HG03439 (cell line): Measurements from ENCODE around the gene ARHGEF18.

Source experiments
- ATAC-seq: cut with Tn5 transposase; IDR thresholded peaks from one replicate; pipeline ENCODE4 v1.9.1; 2021; ENCODE audit warnings: mild to moderate bottlenecking, moderate library complexity; ENCODE audit not compliant: unreplicated experiment

The ARHGEF18 gene

DNA sequence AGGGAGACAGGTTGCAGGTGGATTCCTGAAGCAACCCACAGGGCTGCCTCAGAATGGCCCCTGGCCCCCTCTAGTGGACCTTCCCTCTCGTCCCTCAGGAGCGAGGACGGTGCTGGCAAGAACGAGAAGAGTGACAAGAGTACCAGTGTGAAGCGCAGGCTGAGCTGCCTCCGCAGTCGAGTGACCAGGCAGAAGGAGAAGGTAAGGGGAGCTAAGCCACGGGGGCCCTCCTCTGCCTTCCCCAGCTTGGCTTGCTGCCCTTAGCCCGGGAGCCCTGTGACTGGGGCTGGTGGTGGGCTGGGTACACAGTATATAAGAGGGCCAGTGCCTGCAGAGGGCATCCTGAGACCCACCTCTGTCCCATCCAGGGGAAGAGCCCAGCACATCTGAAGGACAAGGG, 34.0 kb downstream of the ARHGEF18 start:
- ATAC-seq = no peak

DNA sequence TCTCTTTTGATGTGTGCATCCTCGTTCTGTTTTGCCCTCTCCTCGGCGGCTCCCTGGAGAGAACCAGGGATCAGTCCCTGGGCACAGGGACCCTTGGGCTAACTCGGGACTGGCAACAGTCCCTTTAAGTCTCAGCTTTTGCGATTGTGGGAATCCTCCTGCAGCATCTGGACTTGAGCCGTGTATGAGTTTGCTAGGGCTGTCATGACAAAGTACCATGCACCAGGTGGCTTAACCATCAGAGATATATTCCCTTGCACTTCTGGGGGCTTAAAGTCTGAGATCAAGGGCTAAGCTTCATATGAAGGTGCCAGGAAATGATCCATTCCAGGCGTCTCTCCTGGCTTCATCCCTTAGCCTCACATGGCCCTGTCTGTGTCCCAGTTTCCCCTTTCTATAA, 34.5 kb downstream of the ARHGEF18 start:
- ATAC-seq = no peak

DNA sequence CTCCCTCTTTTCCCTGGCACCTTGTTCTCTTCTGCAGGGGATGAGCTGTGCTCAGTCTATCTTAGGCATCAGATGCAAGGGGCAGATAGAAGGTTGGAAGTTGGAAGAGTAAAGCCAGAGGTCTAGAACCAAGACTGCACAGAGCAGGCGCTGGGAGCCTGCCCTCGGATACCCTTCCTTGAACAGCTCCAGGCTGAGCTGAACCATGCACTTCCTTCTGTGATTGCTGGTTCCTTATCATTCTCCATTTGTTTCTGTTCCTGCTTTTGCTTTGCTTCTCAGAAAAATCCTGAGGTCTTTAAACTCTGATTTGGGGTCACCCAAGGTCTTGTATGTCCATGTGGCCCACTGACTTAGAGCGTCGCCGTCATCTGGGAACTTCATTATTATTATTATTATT, 36.3 kb downstream of the ARHGEF18 start:
- ATAC-seq = no peak

DNA sequence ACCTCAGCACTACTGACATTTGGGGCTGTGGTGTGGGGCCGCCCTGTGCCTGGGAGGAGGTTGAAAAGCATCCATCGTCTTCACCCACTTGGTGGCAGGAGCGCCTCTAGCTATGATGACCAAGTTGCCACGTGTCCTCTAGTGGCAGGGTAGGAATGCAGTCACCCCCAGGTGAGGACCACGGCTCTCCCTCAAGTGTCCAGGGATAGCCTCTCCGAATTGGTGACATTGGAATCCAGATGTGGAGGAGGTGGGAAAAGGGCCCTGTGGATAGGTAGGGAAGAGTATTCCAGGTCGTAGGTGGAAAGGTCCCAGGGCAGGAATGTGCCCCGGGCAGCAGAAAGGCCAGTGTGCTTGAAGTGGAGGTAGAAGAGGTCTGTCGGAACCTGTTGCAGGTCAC, 37.6 kb downstream of the ARHGEF18 start:
- ATAC-seq = no peak

DNA sequence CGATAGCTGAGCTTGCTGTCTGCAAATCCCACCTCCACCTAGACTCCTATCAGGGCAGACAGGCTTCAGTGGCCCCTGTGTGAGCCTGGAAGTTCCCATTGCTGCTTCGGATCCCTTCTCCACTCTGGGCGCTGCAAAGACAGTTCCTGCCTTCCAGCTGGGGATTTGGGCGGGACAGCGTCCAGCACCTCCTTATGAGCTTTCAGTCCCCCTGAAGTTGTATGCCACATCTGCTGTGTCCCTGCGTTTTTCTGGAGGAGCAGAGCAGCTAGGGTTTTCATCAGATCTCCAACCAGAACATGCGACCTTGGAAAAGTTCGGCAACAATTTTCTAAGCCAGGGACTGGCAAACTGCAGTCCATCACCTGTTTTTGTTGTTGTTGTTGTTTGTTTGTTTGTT, 38.0 kb downstream of the ARHGEF18 start:
- ATAC-seq = no peak

DNA sequence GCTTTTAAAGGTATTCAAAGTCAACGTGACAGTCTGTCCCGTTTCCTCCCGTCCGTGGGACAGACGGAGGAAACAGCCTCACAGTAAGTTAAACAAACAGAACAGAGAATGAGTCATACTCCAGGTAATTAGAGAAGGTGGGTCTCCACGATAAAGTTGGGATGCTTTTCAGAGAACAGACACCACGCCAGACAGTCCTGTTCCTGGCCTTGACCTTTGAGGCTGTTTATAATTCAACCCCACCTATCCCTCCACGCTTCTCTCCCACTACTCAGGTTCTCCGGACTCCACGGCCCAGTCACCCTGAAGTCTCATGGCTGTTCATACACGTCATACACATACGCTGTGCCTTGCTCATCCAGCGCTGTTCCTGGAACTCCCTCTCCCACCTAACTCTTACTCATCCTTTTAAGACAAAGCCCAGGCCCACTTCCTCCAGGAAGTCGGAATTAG, 42.5 kb downstream of the ARHGEF18 start:
- ATAC-seq = no peak

DNA sequence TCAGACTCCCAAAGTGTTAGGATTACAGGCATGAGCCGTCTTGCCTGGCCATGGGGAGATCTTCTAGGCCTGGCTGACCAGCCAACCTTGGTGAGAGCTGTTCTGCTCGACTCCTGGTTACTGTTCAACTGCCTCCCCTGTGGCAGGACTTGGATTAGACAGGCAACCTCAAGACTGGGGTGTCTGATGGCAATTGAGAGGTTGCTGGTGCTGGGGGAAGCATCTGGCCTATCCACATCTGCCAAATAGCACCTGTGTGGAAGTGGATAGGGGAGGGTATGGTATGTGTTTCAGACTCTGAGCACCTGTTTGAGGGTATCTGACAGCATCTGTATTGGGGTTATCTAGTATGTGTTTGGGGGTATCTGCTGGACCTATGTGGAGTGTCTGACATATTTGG, 44.7 kb downstream of the ARHGEF18 start:
- ATAC-seq = no peak

DNA sequence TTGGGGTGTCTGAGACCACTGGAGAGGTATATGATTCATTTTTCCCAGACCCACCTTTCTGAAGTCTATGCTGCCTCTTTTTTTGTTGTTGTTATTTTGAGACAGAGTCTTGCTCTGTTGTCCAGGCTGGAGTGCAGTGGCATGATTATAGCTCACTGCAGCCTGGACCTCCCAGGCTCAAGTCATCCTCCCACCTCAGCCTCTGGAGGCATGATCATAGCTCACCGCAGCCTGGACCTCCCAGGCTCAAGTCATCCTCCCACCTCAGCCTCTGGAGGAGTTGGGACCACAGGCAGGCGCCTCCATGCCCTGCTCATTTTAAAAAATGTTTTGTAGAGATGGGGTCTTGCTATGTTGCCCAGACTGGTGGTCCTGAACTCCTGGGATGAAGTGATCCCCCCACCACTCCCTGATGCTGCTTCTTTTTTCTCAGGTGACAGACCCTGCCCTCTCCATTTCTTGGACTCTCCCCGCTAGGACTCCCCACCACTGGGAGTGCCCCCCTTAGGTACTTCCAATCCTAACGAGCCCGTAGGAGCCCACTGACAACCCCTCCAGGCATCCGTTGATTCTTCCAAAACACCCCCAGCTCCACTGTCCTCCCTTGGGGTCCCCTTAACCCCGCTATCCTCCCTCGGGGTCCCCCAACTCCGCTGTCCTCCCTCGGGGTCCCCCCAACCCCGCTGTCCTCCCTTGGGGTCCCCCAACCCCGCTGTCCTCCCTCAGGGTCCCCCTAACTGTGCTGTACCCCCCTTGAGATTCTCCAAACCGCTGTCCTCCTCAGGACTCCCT, 45.4 kb downstream of the ARHGEF18 start:
- ATAC-seq = no peak

DNA sequence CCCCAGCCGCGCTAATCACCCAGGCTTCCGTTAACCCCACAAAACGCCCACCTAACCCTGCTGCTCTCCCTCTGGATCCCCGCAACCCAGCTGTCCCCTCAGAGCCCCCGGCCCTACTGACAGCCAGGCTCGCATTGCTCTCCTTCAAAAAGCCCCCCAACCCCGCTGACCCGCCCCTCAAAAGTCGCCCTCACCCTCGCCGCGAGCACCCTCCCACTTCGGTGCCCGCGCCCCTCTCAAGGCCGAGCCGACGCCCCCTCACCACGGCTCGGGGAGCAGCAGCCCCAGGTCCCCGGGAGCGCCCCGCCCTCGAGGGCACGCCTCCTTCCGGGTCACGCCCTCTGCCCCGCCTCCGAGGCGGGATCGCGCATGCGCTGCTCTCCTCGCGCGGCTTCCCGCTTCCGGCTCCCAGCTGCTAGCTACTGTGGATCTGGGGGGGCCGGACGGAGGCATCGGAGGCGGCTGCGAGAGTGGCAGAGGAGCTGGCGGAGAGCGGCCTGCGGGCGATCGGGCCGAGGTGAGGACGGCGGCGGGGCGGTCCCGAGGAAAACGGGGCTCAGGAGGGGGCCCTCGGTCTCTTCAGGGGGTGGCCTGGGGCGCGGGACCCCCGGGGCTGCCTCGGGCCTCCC, 46.1 kb downstream of the ARHGEF18 start:
- peak; percentile 59 for ATAC-seq

DNA sequence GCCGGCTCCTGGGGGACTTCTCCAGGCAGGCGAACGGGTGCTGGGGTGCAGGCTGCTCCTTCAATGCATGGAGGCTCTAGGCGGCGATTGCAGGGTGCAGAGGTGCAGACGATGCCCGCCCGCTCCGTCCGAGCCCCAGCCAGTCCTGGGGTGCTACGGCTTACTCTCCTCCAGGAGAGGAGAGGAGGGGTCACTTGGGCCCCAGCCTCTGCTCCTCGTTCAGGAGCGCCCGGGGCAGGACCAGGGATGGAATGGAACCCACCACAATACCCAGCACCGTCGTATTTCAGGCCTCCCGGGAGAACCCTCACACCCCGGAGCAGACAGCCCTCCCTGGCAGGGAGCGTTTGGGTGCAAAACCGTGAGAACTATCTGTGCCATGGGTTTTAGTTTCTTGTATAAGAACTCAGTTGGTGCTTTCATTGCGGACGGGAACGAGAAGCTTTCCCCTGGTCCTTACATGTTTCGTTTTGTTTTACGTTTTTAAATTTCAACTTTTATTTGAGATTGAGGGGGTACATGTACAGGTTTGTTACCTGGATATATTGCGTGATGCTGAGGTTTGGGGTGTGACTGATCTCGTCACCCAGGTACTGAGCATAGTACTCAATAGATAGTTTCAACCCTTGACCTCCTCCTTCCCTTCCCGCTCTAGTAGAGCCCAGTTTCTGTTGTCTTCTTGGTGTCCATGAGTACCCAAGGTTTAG, 46.8 kb downstream of the ARHGEF18 start:
- peak; percentile 30 for ATAC-seq

DNA sequence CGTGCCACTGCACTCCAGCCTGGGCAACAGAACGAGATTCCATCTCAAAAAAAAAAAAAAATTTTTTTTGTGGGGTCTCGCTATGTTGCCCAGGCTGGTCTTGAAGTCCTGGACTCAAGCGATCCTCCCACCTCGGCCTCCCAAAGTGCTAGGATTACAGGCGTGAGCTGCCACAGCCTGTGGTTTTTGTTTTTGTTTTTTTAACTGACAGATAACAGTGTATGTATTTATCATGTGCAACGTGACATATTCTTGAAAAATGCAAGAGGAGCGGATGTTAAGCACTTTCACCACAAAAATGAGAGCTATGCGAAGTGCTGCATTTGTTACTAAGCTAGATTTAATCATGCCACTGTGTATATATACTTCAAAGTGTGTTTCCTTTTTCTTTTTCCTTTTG, 49.0 kb downstream of the ARHGEF18 start:
- ATAC-seq = no peak
